Activated T-helper 1 cell treated with anti-CD3 and anti-CD28 coated beads, Interleukin-12 subunit alpha, Interleukin-12 subunit beta, Interleukin-2, Interleukin-4 antibody, amounts not matched to agents 30 ng/mL and 10 ng/mL and 1 ng/mL, durations not matched to agents 14 hours and 24 hours and 36 hours (primary cell): ENCODE data around the gene MFRP. TPM values are rescaled to one million over a fixed set of nuclear protein-coding genes. Genes with fewer than 3 reads are reported as not detected.

Experiments
- DNase-seq: peaks from one replicate; pipeline ENCODE4 v3.0.0; 2021; ENCODE audit warnings: low spot score
- H3K27ac Mint-ChIP-seq: one replicate; pipeline ENCODE4 v1.8.0; 2021; ENCODE audit warnings: mild to moderate bottlenecking, mixed read lengths
- H3K27me3 Mint-ChIP-seq: one replicate; pipeline ENCODE4 v1.8.0; 2022; ENCODE audit warnings: mild to moderate bottlenecking, moderate library complexity, mixed read lengths; ENCODE audit not compliant: insufficient read depth
- H3K36me3 Mint-ChIP-seq: one replicate; pipeline ENCODE4 v1.8.0; 2021; ENCODE audit warnings: low read depth, mixed read lengths
- H3K4me1 Mint-ChIP-seq: one replicate; pipeline ENCODE4 v1.8.0; 2021; ENCODE audit warnings: low read depth, mixed read lengths
- H3K4me3 Mint-ChIP-seq: one replicate; pipeline ENCODE4 v1.8.0; 2021; ENCODE audit warnings: mild to moderate bottlenecking, moderate library complexity, mixed read lengths
- H3K9me3 Mint-ChIP-seq: one replicate; pipeline ENCODE4 v1.8.0; 2021; ENCODE audit warnings: mixed read lengths
- intact Hi-C: fragments of 100-400 bp; cut with micrococcal nuclease; formaldehyde crosslinking; loops from one replicate; pipeline ENCODE4 v1.15.1; 2024
- total RNA-seq: library from RNA; stranded (reverse); gene quantifications from 2 replicates; pipeline ENCODE4 v1.2.3, GENCODE V29; 2022

Gene MFRP
- total RNA-seq, 1 donor from 2014 or later, result not detected

DNA sequence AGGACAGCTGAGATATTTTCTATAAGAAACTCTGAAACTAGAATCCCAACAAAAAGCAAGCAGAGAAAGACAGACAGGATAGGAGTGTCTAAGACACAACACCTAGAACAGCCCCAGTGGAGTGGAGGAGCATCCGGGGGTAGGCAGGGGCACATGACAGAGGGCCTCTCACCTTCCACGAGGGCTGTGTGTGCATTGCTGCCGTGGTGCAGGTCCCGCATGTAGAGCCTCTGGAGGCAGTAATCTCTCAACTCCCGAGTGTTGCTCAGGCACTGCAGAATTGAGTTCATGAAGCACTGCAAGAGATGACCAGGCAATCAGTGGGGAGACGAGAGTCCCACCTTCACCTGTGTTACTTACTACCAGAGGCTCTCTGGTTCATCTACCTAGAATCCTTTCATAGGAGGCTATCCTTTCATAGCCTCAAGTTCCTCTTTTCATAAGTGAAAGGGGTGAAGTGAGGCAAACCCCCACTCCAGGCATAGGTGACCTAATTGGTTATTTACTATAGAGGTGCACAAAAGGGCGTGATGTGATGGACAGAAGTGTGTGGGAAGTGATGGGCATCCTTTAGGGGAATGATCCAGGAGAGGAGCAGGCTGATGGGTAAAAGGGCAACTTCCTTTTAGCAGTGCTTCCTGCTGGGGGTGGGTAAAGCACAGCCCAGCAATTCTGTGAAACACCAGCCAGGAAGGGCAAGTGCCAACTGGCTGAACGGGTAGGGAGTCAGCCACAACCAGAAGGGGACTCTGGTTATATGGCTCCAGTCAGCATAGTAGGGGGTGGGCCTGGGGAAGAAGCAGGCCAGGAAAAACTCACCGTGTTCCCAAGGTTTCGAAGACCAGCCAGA is 13.1 kb upstream of the MFRP start:
- Mint-ChIP-seq H3K9me3 (no peaks in the 10 kb centered on the region), H3K27me3 (peaks cover 56% of the 10 kb centered on the region), H3K4me3 (no peak overlapping the region), H3K27ac (no peak overlapping the region), H3K36me3 (no peaks in the 10 kb centered on the region), H3K4me1 (peaks cover 26% of the 10 kb centered on the region)
- intact Hi-C loops, result loop anchor here (10.0 kb wide), 1 partner anchor 365 kb away; the partner anchor contains the start of gene NECTIN1
- DNase-seq, result no peak

DNA sequence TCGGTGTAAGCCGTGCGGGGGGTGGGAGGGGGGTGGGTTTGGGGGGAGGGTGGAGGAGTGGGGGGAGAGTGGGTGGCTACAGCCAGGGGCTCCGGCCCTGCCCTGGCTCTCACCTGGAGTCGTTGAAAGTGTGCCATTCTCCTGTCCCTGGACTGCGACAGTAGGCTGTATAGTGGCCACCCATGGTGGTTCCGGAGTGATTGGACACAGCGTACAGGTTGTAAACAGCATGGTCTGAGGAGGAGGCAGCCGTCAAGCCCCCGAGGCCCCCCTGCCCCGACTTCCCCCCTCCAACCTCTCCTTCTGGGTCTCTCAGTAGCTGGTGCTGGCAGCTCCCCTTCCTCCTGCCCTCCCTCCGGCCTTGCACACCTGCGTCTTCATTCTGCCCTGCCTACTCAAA is 10.6 kb upstream of the MFRP start:
- no peak for DNase-seq
- no peaks in the 10 kb centered on the region for H3K36me3 Mint-ChIP-seq
- no peaks in the 10 kb centered on the region for H3K9me3 Mint-ChIP-seq
- intact Hi-C loops, result loop anchor here (2.0 kb wide), 1 partner anchor 18 kb away; no protein-coding TSS in a partner anchor
- peaks cover 22% of the 10 kb centered on the region for H3K4me1 Mint-ChIP-seq
- H3K27ac Mint-ChIP-seq, result peak overlapping the region; percentile 34
- H3K27me3 Mint-ChIP-seq, result peaks cover 59% of the 10 kb centered on the region
- H3K4me3 Mint-ChIP-seq, result peak overlapping the region; percentile 75

DNA sequence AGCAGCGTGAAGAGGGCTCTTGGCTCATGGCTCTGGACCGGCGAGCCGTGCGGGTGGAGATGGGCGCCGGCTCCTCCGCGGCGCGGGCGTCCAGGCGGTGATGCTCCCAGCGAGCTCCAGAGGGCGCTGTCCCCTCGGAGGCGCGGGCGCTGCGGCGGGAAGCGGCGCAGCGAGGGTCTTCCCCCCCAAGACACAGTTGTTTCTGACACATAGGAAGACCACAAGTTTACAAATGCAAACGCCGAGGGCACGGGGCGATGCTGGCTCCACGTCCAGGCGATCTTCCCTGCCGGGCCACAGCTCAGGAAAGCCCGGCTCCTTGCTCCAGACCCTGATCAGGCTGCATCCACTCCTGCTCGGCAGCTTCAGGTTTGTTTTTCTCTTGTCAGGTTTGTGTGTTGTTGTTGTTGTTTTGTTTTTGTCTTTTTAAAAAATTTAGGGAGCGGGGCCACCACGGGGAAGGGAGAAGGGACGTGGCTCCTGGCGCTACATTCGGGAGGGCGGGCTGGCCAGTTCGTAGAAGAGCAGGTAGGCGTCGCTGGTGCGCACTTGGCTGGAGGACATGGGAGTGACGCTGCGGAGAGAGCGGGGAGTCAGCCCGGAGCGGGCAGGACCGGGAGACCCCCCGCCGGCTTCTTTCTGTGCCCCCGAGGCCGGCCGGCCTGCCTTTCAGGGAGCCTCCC is 10.0 kb upstream of the MFRP start:
- H3K9me3 Mint-ChIP-seq, result no peaks in the 10 kb centered on the region
- H3K27ac Mint-ChIP-seq, result peak overlapping the region; percentile 69
- H3K36me3 Mint-ChIP-seq, result no peaks in the 10 kb centered on the region
- intact Hi-C loops, result loop anchor here (1.0 to 2.0 kb wide), 4 partner anchors 18 to 118 kb away; partner anchors contain the start of gene USP2
- DNase-seq, result peak; percentile 61
- H3K27me3 Mint-ChIP-seq, result peaks cover 61% of the 10 kb centered on the region
- H3K4me3 Mint-ChIP-seq, result peak overlapping the region; percentile 84
- H3K4me1 Mint-ChIP-seq, result peaks cover 18% of the 10 kb centered on the region

DNA sequence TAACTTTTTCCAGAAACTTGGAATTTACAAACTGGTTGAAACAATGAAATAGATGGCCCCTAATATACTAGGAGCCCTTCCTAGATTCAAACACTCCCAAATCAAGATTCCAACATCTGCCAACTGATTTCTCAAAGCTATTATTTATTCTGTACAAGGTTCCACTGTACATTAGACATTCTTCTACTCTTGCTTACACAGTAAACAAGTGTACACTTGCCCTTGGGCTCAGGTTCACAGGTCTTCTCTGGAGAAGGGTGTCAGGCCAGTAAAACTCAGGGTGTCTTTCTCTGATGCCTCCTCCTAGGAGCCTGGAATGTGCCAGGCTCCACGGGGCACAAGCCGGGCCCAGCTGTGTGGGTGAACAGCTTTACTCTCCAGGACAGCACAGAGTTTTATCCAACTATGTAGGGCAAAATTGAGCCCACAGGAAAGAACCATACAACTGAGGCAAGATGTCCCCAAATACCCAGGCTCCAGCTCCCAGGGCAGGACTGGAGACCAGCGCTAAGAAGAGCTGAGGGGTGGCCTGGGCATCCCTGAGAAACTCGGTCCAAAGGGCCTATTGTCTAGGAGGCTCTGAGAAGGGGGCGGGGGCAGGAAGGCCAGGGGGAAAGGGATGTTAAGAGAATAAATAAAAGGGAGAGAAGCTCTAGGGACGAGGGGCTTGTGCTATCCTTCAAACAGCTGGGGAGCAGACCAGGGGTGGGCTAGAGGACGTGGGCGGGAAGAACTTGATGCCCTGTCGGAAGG is 8.8 kb upstream of the MFRP start:
- H3K9me3 Mint-ChIP-seq, result no peaks in the 10 kb centered on the region
- intact Hi-C loops, result no loop called here
- peaks cover 60% of the 10 kb centered on the region for H3K27me3 Mint-ChIP-seq
- H3K4me3 Mint-ChIP-seq, result peak overlapping the region; percentile 49
- peaks cover 18% of the 10 kb centered on the region for H3K4me1 Mint-ChIP-seq
- H3K27ac Mint-ChIP-seq, result no peak overlapping the region
- no peaks in the 10 kb centered on the region for H3K36me3 Mint-ChIP-seq
- DNase-seq, result no peak

DNA sequence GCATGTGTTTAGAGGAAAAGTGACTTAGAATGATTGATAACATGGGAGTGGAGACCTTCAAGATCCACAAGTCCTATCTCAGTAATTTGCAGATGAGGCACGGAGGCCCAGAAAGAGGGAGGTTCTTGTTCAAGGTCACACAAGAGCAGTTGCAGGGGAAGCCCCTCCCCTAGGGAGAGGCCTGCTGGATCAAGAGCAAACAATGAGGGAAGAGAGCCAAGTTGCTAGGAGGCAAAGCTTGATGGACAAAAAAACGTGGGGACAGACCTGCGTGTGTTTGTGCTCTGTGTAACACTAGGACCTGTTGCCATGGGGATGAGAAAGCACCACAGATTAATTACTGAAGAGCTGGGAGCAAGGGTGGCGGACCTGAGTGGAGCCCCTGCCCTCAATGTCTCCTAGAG is 6.4 kb upstream of the MFRP start:
- Mint-ChIP-seq H3K36me3 (no peaks in the 10 kb centered on the region), H3K9me3 (no peaks in the 10 kb centered on the region), H3K27me3 (peaks cover 56% of the 10 kb centered on the region), H3K4me1 (peaks cover 10% of the 10 kb centered on the region), H3K27ac (no peak overlapping the region), H3K4me3 (no peak overlapping the region)
- DNase-seq, result no peak
- intact Hi-C loops, result no loop called here

DNA sequence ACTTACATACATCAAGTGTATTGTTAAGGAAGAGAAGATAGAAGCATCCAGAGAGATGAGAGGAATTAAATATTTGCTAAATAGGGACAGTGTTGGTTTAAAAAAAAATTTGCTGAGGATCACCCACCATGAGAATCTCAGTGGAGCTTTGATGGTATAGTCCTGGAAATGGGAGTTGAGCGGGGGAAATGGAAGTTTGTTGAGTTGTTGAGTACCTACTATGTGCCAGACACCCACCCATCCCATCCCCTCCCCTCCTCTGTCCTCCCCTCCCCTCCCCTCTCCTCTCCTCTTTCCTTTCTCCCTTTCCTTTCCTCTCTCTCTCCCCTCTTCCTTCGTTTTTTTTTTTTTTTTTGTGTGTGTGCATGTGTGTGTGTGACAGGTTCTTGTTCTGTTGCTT is 4.7 kb upstream of the MFRP start:
- Mint-ChIP-seq H3K4me3 (no peak overlapping the region), H3K27ac (no peak overlapping the region), H3K9me3 (no peaks in the 10 kb centered on the region), H3K27me3 (peaks cover 48% of the 10 kb centered on the region), H3K4me1 (peaks cover 5% of the 10 kb centered on the region), H3K36me3 (no peaks in the 10 kb centered on the region)
- no peak for DNase-seq
- intact Hi-C loops, result no loop called here

DNA sequence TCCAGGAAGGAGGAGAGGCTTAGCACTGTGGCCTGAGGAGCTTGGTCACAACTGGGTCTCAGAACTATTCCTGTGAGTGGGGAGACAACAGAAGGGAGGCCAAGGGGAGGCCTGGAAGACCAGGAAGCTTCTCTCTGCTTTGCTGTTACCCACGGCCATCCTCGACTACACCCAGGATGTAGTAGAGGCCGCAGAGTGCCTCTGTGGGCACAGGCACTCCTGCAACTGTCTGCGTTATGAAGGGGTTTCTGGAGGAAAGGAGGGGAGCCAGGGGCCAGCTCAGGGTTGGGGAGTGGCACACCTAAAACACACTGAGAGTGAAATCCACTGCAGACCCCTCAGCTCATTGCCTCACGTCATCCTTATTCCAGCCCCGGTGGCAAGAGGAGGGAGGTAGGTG is 3.8 kb upstream of the MFRP start:
- Mint-ChIP-seq H3K9me3 (no peaks in the 10 kb centered on the region), H3K4me3 (no peak overlapping the region), H3K27me3 (peaks cover 41% of the 10 kb centered on the region), H3K4me1 (no peaks in the 10 kb centered on the region), H3K36me3 (no peaks in the 10 kb centered on the region), H3K27ac (no peak overlapping the region)
- DNase-seq, result no peak
- intact Hi-C loops, result no loop called here

DNA sequence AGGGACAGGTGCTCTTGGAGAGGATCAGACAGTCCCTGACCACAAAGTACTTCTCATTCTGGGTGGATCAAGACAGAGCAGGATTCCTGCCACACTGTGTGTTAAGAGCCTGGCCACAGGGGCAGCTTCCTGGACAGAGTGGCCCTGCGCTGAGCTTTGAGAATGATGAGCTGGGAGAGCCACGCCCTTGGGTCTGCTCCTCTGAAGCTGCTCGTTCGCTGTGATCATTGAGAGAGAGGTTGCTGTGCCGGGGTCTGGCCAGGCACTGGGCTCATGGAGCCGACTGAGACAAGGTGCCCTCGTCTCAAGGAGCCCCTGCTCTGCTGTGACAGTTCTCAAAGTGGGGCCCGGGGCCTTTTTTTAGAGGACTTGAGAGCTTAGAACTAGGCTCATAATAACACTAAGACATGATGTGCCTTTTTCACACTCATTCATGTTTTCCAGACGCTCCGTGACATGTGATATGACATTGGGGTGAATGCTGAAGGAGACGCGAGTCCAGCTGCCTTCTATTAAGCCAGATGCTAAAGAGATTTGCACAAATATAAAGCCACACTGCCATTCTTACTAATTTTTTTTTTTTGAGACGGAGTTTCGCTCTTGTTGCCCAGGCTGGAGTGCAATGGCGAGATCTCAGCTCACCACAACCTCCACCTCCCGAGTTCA is 1.6 kb upstream of the MFRP start:
- no peaks in the 10 kb centered on the region for H3K4me1 Mint-ChIP-seq
- no peak overlapping the region for H3K27ac Mint-ChIP-seq
- no peaks in the 10 kb centered on the region for H3K36me3 Mint-ChIP-seq
- H3K27me3 Mint-ChIP-seq, result peaks cover 32% of the 10 kb centered on the region
- no peak overlapping the region for H3K4me3 Mint-ChIP-seq
- intact Hi-C loops, result no loop called here
- DNase-seq, result no peak
- no peaks in the 10 kb centered on the region for H3K9me3 Mint-ChIP-seq

DNA sequence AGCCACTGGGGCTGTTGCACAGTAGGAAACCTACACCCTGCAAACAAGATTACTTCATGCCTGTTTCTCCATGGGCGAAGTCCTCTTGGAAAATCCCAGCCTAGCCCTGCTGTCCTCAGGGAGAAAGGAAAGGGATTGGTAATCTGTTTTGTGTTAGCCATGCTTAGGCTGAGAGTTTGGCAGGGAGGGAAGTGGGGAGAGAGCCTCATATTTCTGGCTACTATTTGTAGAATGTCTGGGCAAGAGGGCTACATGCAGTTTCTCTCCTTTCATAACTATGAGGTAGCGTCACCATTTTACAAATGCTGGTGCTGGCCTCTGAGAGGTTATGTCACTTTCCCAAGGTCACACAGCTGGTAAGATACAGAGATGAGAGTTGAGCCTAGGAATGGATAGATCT is 737 bp upstream of the MFRP start:
- intact Hi-C loops, result no loop called here
- H3K27ac Mint-ChIP-seq, result no peak overlapping the region

DNA sequence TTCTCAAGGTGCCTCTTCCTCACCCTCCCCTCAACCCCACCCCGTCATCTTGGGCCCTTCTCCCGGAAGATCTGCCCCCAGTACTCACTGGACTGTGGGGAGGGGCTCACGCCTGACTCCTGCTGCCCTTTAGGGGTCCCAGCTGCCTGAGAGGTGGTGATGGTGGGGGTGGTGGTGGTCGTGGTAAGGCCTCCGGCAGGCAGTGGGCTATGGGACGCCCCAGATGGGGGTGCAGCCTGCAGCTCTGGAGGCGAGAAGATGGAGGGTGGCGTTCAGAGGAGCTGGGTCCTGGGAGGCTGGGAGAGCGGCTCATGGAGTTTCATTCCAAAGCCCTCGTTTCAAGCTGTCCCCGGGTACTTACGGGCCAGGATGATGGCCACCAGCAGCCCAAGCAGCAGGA is 820 bp downstream of the MFRP start:
- peaks cover 30% of the 10 kb centered on the region for H3K27me3 Mint-ChIP-seq
- H3K36me3 Mint-ChIP-seq, result no peaks in the 10 kb centered on the region
- intact Hi-C loops, result no loop called here
- DNase-seq, result no peak
- H3K9me3 Mint-ChIP-seq, result no peaks in the 10 kb centered on the region
- no peak overlapping the region for H3K27ac Mint-ChIP-seq
- no peaks in the 10 kb centered on the region for H3K4me1 Mint-ChIP-seq
- H3K4me3 Mint-ChIP-seq, result no peak overlapping the region

More for the DNA sequence above, 737 bp upstream of the MFRP start:
- no peaks in the 10 kb centered on the region for H3K36me3 Mint-ChIP-seq
- no peak for DNase-seq
- no peaks in the 10 kb centered on the region for H3K9me3 Mint-ChIP-seq
- H3K27me3 Mint-ChIP-seq, result peaks cover 31% of the 10 kb centered on the region
- H3K4me1 Mint-ChIP-seq, result no peaks in the 10 kb centered on the region
- H3K4me3 Mint-ChIP-seq, result no peak overlapping the region

DNA sequence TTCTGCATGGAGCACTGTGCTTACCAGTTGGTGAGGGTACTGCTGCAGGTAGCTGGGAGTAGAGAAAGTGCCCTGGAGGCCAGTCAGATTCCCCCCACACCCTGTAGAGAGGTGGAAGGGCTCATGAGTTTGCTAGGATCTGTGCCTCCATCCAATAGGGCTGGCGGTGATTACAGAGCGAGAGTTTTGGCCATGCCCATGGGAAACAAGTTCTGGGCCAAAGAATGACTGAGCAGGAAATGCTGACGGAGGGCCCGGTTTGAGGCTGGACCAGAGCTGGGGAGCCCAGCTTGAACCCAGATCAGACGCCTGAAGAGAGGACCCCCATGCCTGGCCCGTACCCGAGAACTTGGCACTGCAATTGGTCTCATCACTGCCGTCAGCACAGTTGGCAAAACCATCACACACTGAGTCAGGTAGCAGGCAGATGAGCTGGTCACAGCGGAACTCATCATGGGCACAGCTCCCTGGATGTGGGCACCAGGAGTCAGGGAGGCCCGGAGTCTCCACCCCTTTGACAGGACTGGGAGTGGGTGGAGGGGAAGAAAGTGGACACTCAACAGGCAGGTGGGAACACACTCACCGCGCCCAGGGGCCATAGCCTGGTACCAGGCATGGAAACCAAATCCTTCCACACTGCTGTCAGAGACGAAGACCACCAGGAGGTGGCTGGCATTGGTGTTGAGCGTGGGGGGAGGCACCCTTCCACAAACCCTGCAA is 2.1 kb downstream of the MFRP start:
- DNase-seq, result no peak
- no peaks in the 10 kb centered on the region for H3K9me3 Mint-ChIP-seq
- no peak overlapping the region for H3K27ac Mint-ChIP-seq
- H3K4me1 Mint-ChIP-seq, result no peaks in the 10 kb centered on the region
- H3K27me3 Mint-ChIP-seq, result peaks cover 30% of the 10 kb centered on the region
- H3K36me3 Mint-ChIP-seq, result no peaks in the 10 kb centered on the region
- H3K4me3 Mint-ChIP-seq, result no peak overlapping the region
- intact Hi-C loops, result no loop called here

DNA sequence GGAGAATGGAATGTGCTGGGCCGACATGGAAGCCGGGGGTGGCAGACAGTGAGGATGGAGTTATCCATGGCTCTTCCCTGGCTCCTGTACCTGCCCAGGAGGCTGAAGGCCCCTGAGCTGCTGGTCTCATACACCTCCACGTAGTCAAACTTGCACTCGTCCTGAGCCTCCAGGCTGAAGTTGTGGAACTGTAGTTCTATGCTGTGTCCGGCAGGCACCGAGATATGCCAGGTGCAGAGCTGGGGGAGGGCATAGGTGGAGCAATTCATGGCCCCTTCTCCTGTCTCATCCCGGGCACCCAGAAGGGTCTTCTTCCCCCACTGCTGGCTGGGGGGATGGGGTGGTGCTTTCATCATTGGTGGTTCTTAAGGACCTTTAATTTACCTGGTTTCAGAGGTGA is 2.8 kb downstream of the MFRP start:
- peaks cover 3% of the 10 kb centered on the region for H3K36me3 Mint-ChIP-seq
- H3K4me3 Mint-ChIP-seq, result no peak overlapping the region
- peaks cover 37% of the 10 kb centered on the region for H3K27me3 Mint-ChIP-seq
- intact Hi-C loops, result no loop called here
- H3K9me3 Mint-ChIP-seq, result no peaks in the 10 kb centered on the region
- H3K27ac Mint-ChIP-seq, result no peak overlapping the region
- H3K4me1 Mint-ChIP-seq, result peaks cover 3% of the 10 kb centered on the region
- no peak for DNase-seq
